ENCODE measurements around the gene FAM131B. TPM values are rescaled to one million over a fixed set of nuclear protein-coding genes. Genes with fewer than 3 reads are reported as not detected.

The FAM131B gene
- total RNA-seq, 1 donor from 2014 or later: 3.1 TPM

DNA sequence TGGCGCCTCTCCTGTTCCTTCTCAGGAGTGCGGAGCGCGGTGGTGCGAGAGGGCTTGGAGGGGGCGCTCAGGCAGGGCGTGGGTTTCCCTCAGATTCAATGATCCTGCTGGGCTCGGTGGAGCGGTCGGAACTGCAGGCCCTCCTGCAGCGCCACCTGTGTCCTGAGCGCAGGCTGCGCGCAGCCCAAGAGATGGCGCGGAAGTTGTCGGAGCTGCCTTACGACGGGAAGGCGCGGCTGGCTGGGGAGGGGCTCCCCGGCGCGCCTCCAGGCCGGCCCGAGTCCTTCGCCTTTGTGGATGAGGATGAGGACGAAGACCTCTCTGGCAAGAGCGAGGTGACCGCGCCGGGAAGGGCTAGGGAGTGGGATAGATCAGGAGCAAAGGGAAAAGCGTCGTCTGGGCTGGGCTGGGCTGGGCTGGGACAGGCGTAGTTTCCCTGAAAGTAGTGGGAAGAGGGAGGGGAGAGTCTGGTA lies 17.0 kb downstream of the FAM131B start:
- Mint-ChIP-seq H3K36me3 (ENCODE audit: low read depth) (no peaks in the 10 kb centered on the region), H3K4me3 (ENCODE audit: unreplicated experiment) (peak overlapping the region; percentile 59), H3K27me3 (ENCODE audit: low read depth) (peaks cover 40% of the 10 kb centered on the region), H3K4me1 (ENCODE audit: low read depth) (peaks cover 8% of the 10 kb centered on the region), H3K9me3 (ENCODE audit: low read depth) (no peaks in the 10 kb centered on the region), H3K27ac (ENCODE audit: unreplicated experiment) (no peak overlapping the region)
- DNase-seq (ENCODE audit: low spot score): no peak
- TF ChIP-seq, protein P1, sequence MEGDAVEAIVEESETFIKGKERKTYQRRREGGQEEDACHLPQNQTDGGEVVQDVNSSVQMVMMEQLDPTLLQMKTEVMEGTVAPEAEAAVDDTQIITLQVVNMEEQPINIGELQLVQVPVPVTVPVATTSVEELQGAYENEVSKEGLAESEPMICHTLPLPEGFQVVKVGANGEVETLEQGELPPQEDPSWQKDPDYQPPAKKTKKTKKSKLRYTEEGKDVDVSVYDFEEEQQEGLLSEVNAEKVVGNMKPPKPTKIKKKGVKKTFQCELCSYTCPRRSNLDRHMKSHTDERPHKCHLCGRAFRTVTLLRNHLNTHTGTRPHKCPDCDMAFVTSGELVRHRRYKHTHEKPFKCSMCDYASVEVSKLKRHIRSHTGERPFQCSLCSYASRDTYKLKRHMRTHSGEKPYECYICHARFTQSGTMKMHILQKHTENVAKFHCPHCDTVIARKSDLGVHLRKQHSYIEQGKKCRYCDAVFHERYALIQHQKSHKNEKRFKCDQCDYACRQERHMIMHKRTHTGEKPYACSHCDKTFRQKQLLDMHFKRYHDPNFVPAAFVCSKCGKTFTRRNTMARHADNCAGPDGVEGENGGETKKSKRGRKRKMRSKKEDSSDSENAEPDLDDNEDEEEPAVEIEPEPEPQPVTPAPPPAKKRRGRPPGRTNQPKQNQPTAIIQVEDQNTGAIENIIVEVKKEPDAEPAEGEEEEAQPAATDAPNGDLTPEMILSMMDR (IDR thresholded peaks at IDR 0.05): peak; percentile 71

- H3K36me3 Mint-ChIP-seq (ENCODE audit: low read depth): no peaks in the 10 kb centered on the region
- peaks cover 34% of the 10 kb centered on the region for H3K27me3 Mint-ChIP-seq (ENCODE audit: low read depth)
- H3K4me1 Mint-ChIP-seq (ENCODE audit: low read depth): peaks cover 8% of the 10 kb centered on the region
- H3K27ac Mint-ChIP-seq (ENCODE audit: unreplicated experiment): no peak overlapping the region
- no peaks in the 10 kb centered on the region for H3K9me3 Mint-ChIP-seq (ENCODE audit: low read depth)
- H3K4me3 Mint-ChIP-seq (ENCODE audit: unreplicated experiment): no peak overlapping the region
- TF ChIP-seq, protein P1 (IDR thresholded peaks at IDR 0.05): no peak
- no peak for DNase-seq (ENCODE audit: low spot score)
These were observed 18.9 kb downstream of the FAM131B start for GRCh38 chr7:143343596-143343995.

DNA sequence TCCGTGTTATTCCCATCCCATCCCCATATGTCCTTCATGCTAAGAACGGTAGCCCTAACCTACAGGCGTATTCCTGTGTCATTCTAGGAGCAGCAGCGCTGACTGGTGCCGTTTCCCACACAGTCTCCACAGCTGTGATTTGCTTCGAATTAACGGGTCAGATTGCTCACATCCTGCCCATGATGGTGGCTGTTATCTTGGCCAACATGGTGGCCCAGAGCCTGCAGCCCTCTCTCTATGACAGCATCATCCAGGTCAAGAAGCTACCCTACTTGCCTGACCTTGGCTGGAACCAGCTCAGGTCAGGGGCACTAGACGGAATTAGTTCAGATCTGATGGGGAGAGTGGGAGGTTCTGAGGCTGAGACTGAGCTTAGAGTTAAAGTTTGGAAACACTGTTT lies 20.7 kb downstream of the FAM131B start:
- Mint-ChIP-seq H3K36me3 (ENCODE audit: low read depth) (no peaks in the 10 kb centered on the region), H3K27ac (ENCODE audit: unreplicated experiment) (no peak overlapping the region), H3K4me3 (ENCODE audit: unreplicated experiment) (no peak overlapping the region), H3K27me3 (ENCODE audit: low read depth) (peaks cover 36% of the 10 kb centered on the region), H3K9me3 (ENCODE audit: low read depth) (no peaks in the 10 kb centered on the region), H3K4me1 (ENCODE audit: low read depth) (peaks cover 8% of the 10 kb centered on the region)
- no peak for DNase-seq (ENCODE audit: low spot score)
- TF ChIP-seq, protein P1 (IDR thresholded peaks at IDR 0.05): no peak

- H3K4me3 Mint-ChIP-seq (ENCODE audit: unreplicated experiment): no peak overlapping the region
- no peaks in the 10 kb centered on the region for H3K4me1 Mint-ChIP-seq (ENCODE audit: low read depth)
- TF ChIP-seq, protein P1 (IDR thresholded peaks at IDR 0.05): no peak
- no peak overlapping the region for H3K27ac Mint-ChIP-seq (ENCODE audit: unreplicated experiment)
- H3K36me3 Mint-ChIP-seq (ENCODE audit: low read depth): no peaks in the 10 kb centered on the region
- peaks cover 26% of the 10 kb centered on the region for H3K27me3 Mint-ChIP-seq (ENCODE audit: low read depth)
- no peak for DNase-seq (ENCODE audit: low spot score)
- H3K9me3 Mint-ChIP-seq (ENCODE audit: low read depth): no peaks in the 10 kb centered on the region
These were observed 25.3 kb downstream of the FAM131B start for GRCh38 chr7:143337216-143337615.

GRCh38 chr7:143334244-143334643 lies 28.3 kb downstream of the FAM131B start:
- Mint-ChIP-seq H3K9me3 (ENCODE audit: low read depth) (no peaks in the 10 kb centered on the region), H3K27me3 (ENCODE audit: low read depth) (peaks cover 21% of the 10 kb centered on the region), H3K27ac (ENCODE audit: unreplicated experiment) (no peak overlapping the region), H3K4me3 (ENCODE audit: unreplicated experiment) (no peak overlapping the region), H3K4me1 (ENCODE audit: low read depth) (peaks cover 7% of the 10 kb centered on the region), H3K36me3 (ENCODE audit: low read depth) (no peaks in the 10 kb centered on the region)
- TF ChIP-seq, protein P1 (IDR thresholded peaks at IDR 0.05): no peak
- DNase-seq (ENCODE audit: low spot score): no peak
